GM11168 (cell line): ENCODE data around the gene SGK2.

Experiments
- in situ Hi-C: fragments of 300-500 bp; cut with MboI; formaldehyde crosslinking; loops from one replicate; pipeline ENCODE4 v1.12.0; 2022; ENCODE audit warnings: low sequenced_read_pairs; ENCODE audit not compliant: unreplicated experiment

Gene SGK2

DNA sequence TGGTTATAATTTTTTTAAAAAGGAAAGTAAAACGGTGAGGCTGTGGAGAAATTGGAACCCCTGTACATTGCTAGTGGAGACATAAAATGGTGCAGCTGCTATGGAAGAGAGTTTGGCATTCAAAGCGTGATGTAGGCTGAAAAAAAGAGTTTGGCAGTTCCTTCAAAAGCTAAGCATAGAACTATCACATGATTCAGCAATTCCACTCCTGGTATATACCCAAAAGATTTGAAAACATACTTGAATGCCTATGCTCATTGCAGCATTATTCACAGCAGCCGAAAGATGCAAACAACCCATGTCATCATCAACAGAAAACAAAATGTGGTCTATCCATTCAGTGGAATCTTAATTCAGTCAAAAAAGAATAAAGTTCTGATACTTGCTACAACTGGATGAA lies 4.5 kb upstream of the SGK2 start:
- in situ Hi-C loops = no loop called here

DNA sequence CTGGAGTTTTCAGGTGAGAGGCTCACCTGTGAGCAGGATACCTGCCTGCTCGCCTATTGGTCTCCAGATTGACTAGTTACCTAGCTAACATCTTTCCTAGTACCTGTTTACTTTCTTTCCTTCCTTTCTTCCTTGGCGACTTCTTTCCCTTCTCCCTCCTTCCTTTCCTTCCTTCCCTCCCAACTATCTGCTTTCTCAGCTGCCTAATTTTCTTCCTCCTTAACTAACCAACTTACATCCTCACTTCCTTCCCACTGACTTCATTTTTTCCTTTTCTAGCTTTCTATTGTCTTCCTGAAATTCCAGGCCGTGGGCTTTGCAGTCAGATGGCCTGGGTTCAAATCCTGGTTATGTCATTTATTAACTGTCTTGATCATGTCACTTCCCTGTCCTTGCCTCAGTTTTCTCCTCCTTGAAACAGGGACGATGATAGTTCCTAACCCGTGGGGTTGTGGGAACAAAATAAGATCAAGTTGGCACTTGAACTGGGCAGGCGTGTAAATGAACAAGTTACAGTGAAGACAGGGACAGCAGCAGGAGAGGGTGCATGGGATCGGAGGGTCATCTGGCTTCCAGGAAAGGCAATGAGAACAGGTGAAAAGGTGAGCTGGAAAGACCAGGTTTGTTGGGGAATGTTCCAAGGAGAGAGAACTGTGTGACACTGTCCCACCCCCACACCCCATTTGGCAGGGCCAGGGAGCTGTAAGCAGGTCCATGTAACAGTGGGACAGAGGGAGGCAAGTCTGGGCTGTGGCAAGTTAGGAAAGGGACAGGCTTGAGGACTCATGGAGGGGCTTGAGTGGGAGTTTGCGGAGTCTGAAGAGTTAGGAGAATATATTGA lies 540 bp downstream of the SGK2 start:
- in situ Hi-C loops = no loop called here

DNA sequence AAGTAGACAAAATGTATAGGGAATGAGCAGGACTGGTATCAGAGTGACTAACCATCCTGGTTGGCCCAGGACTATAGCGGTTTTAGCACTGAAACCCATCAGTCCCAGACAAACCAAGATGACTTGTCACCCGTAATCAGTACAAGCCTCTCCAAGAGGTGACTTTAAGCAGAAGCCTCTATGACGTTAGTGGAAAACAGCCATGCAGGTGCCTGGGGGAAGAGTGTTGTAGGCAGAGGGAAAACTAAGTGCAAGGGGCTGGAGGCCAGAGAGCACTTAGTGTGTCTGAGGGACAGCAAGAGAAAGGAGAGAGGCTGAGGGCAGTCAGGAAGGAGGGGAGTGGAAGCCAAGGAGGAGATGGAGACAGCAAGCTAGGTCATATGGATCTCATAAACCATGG lies 2.1 kb downstream of the SGK2 start:
- in situ Hi-C loops = no loop called here

DNA sequence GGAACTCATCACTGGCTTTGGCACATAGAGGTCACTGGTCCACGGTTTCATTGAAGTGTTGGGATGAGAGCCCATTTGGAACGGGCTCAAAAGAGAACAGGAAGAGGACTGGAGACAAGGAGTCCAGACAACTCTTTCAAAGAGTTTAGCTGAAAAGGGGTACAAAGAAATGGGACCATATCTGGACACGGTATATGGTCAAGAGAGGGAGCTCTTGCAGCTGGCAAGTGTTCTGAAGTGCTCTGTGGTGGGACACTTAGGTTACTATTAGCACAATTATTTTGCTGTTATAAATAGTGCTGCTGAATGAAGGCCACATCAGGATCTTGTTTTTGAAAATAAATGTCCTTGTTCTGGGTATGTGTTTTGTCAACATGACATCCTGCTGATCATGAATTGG lies 4.6 kb downstream of the SGK2 start:
- in situ Hi-C loops = no loop called here

DNA sequence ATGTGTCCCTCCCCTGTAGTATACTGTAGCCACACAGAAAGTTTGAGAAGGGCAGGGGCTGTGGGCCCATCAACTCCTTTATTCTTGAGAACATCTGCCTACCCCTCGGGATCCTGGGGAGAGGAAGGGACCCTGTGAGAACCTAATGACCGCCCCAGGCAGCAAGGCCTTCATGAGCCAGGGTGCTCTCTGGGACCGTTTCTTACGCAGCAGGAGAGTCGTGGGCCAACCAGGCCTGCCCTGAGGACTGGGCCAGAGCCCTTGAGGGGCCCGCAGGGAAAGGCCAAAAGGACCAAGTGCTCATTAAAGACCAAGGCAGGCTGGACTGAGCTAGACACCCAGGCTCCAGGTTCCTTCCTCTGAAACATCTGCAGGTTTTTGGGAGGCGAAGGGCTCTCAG lies 5.2 kb downstream of the SGK2 start:
- in situ Hi-C loops = no loop called here

DNA sequence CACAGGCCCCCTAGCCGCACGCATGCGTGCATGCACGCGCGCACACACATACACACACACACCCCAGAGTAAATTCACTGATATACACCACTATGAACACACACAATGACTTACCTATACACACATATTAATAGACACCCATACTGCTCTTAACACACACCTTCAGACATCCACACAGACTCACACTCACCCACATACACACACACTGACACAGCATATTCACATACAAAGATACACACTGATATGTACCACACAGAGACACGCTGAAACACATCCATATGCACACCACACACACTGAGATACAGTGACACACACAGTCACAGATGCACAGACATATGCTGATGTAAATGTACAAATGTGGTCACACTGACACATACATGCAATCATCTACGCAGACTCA lies 5.6 kb downstream of the SGK2 start:
- in situ Hi-C loops = no loop called here

DNA sequence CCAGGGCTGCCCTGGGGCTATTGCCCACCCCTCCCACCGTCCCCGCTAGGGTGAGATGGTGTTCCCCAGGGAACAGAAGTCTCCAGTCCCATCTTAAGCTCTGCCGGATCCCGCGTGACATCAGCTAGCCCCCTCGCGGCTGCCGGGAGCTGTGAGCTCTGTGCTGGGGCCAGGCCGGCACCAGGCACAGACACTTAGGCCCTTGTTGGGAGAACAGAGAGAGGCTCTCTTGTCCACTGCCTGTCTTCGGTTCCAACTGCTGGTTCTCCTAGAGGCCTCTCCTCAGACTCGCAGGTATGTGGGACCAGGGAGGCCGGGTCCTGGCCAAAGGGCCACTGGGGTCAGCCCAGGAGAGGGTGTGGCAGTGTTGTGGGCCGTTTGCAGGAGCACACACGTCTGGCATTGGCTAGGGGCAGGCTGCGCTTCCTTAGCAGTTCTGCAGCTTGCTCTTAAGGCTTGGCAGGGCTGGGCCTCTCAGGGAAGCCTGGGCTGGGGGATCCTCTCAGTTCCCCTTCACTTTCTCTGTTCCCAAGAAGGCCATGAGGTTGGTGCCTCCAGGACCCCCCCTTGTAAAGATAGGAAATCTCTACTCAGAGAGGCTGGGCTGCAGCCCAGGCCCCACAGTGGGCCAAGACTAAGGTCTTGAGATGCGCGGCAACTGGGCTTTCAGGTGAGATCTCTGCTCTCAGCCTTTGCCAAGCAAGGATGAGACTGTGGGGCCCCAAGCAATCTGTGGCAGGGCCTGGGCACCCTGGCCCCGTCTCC lies 6.3 kb downstream of the SGK2 start:
- in situ Hi-C loops = no loop called here

DNA sequence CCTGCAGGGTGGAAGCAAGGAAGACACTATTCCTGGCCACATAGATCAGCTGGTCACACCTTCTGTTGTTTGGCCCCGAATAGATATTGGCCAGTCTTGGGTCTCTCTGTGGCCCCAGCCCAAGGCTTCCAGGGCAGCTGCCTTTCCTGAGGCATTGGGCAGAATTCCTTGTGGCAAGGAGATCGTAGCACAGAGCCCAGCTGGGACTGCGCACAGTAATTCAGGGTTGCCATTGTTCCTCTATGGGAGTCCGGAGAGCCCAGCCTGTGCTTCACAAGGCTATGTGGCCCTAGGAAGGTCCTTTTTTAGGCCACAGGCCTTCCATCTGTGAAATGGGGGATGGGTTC lies 6.9 kb downstream of the SGK2 start:
- in situ Hi-C loops = no loop called here

DNA sequence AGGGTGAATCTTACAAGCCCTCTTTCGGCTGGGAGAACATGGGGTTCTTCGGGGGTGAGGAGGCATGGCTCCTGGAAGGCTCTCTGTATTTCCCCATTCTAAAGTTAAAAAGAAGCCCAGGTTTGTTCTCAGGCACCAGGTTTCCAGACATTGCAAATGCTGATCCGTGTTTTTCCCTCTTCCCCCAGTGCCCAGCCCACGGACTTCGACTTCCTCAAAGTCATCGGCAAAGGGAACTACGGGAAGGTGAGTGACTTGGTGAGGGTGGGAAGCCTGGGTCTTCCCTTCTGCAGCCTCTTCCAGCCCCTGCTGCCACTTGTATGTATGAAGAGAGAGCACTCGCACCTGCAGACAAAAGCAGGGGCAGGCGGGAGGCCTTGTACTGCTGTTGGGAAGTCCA lies 8.7 kb downstream of the SGK2 start:
- in situ Hi-C loops = no loop called here

DNA sequence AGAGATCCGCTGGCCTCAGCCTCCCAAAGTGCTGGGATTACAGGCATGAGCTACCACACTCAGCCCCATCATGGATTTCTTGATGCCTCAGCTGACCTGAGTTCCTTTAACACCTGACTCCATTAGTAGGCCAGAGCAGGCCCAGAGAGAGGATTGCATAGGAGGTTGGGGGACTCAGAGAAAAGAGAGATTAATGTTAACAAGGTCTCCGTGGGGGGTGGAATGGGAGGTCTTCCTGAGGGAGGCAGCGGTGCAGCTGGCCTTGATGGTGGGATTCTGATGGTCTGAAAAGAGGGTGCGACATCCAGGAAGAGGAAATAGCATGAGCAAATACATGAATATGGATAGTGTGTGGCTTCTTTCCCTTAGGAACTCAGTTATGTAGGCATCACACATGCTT lies 9.9 kb downstream of the SGK2 start:
- in situ Hi-C loops = no loop called here

DNA sequence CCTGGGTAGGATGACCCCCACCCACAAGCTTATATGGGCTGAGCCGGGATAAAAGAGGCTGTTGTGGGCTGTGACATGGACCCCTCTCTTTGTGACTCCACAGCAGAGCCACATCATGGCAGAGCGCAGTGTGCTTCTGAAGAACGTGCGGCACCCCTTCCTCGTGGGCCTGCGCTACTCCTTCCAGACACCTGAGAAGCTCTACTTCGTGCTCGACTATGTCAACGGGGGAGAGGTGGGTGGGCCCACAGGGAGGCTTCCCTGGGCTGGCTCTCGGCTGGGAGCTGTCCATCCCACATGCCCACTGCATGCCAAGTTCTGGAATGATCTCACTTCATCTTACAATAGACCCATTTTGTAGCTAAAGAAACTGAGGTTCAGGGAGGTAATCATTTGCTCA lies 10.5 kb downstream of the SGK2 start:
- in situ Hi-C loops = no loop called here

DNA sequence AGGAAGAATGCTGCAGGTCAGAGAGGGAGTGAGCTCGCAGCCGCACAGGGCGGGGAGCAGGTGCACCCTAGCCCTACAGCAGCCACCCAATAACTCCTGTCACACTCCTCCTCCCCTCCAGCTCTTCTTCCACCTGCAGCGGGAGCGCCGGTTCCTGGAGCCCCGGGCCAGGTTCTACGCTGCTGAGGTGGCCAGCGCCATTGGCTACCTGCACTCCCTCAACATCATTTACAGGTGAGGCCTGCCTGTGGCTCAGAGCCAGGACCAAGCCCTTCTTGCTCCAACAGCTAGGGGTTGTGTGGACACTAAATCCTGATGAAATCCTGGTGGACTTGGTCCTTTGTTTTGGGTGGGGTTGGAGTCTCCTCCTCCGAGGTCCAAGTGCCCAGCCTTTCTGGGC lies 11.7 kb downstream of the SGK2 start:
- in situ Hi-C loops = no loop called here

DNA sequence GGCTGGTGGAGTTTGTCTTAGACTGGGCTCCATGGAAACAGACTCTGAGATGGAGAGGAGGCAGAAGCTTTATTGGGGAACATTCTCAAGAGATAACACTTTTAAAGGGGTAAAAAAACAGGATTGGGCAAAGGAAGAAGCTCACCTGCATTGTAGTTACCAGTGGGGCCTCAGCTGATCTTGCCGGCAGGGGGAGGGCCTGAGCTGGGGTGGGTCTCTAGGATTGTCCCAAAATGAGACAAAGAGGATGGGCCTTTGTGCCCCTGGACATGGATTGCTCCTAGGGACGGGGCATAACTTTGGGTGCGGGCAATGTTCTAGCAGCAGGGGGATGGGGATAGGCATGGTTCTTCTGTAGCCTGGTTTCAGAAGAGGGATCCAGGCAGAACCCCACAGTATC lies 12.5 kb downstream of the SGK2 start:
- in situ Hi-C loops = no loop called here

DNA sequence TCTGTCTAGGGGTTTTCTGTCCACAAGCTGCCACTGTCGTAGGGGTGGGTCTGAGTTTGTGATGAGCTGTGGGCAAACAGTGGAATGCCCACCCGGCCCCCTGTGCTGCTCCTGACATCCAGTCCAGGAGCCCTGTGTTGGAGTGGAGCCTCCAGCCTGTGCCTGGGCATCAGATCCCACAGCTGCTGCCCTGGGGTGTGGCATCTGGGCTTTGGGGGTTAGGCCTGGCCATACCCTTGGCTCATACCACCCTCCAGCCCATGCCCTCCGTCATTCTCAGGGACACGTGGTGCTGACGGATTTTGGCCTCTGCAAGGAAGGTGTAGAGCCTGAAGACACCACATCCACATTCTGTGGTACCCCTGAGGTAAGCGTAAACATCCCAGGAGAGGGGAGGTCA lies 12.9 kb downstream of the SGK2 start:
- in situ Hi-C loops = no loop called here

DNA sequence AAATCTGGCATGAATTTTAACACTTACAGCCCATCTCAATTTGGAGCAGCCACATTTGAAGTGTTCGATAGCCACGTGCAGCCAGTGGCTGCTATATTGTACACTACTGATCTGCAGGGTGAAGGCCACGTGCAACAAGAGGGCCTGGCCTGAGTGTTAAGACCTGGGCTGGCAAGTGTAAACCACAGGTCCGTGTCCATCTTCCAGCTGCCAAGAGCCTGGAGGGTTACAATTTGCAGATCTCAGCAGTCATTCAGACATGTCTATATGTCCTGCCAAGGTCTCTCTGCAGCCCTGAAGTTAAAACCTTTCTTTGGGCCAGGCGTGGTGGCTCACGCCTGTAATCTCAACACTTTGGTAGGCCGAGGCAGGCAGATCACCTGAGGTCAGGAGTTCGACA lies 14.1 kb downstream of the SGK2 start:
- in situ Hi-C loops = no loop called here

DNA sequence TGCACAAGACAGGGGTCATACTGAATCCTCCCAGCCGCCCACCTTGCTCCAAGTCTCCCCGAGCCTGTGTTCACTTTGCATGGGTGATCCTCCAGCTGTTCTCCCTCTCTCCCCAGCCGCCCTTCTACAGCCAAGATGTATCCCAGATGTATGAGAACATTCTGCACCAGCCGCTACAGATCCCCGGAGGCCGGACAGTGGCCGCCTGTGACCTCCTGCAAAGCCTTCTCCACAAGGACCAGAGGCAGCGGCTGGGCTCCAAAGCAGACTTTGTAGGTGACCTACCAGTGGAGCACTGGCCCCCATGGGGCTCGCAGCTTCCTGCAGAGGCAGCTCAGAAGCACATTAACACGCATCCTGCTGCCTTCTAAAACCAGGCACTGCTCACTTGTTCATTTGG lies 17.3 kb downstream of the SGK2 start:
- in situ Hi-C loops = no loop called here

DNA sequence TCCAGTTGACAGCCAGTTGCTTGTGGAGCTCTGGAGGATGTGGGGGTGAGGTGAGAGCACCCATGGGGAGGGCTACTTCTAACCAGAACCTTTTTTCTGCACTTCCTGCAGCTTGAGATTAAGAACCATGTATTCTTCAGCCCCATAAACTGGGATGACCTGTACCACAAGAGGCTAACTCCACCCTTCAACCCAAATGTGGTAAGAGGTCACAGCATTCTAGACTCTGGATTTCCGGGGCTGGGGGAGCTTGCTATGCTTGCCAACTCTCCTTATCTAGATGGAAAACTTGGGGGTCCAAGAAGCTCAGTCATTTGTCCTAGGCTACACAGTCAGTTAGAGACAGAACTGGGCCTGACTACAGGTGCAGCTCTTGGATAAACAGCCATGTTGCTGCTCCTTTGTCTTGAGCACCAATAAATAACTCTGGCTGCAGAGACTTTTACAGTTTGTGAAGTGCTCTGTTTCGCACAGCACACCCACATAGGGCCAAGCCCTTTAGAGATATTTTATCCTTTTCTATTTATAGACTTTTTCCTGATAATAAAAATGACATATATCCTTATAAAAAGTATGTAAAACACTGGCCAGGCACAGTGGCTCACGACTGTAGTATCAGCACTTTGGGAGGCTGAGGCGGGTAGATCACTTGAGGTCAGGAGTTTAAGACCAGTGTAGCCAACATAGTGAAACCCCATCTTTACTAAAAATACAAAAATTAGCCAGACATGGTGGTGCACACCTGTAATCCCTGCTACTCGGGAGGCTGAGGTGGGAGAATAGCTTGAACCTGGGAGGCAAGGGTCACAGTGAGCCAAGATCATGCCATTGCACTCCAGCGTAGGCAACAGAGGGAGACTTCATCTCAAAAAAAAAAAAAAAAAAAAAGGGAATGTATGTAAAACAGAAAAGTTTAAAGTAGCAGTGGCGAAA lies 21.3 kb downstream of the SGK2 start:
- in situ Hi-C loops = no loop called here

DNA sequence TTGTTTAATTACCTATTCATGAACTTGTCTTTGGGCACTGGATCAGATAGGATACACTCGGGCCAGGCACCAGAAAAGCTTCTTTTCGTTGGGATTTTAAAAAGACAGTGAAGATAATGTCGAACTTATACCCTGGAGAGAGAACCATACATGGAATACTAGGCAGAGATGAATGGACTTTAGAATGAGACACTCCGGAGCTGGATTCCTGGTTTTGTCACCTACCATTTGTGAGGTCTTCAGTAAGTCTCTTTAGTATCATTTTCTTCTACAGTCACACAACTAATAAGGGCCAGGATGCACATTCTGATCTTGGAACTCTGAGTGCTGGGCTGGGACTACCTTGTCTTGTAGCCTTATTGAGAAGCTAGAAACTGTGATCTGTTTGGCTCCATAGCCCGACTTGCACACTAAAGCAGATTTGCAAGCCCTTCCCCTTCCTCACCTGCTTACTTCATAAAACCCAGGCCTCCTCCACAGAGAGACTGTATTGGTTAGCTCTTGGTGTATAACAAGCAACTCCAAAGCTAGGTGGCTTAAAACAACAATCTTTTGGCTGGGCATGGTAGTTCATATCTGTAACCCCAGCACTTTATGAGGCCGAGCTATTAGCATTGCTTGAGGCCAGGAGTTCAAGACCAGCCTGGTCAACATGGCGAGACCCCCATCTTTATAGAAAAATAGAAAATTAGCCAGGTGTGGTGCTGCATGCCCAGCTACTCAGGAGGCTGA lies 24.5 kb downstream of the SGK2 start:
- in situ Hi-C loops = no loop called here

DNA sequence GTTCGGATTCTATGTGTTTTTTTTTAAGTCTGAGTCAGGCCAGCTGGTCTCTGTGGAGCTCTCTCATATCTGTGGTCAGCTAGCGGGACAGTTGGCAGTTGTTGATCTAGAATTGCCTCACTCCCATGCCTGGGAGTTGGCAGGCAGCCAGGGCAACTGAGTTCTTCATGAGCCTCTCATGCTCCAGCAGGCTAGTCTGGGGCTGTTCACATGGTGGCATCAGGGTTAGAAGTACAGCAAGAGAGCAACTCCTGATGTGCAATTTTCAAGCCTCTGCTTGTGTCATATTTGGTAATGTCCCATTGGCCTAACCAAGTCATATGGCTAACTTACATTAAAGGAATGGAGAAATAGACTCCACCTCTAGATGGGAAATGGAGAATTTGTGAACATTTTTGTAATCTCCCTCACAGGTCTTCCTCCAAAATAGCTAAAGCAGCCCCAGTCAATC lies 25.2 kb downstream of the SGK2 start:
- in situ Hi-C loops = no loop called here

DNA sequence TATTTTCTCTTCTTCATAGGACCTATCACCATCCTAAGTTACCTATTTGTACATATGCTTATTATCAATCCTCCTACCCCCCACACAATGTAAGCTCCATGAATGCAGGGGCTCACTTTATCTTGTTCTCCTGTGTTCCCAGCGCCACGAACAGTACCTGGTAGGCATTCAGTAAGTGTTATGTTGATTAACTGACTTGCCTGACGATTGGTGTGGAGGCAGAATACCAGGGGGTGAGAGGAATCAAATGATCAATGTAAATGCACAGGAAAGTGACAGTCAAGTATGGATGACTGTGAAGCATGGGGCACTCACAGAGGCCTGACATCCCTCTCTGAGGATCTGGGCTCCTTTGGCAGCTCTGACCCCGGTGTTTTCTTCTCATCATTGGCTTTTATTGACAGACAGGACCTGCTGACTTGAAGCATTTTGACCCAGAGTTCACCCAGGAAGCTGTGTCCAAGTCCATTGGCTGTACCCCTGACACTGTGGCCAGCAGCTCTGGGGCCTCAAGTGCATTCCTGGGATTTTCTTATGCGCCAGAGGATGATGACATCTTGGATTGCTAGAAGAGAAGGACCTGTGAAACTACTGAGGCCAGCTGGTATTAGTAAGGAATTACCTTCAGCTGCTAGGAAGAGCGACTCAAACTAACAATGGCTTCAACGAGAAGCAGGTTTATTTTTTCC lies 25.8 kb downstream of the SGK2 start:
- in situ Hi-C loops = no loop called here
